ENCODE results near the gene MYOCD.
A peak's percentile ranks its signal among the peaks of the same experiment; 100 is the strongest.

MYOCD gene

GRCh38 chr17:12706070-12706469 lies 40.4 kb downstream of the MYOCD start:
- H3K27ac Mint-ChIP-seq = no peak overlapping the region
- no peaks in the 10 kb centered on the region for H3K9me3 Mint-ChIP-seq

GRCh38 chr17:12709063-12709462 lies 43.4 kb downstream of the MYOCD start:
- Mint-ChIP-seq H3K36me3 (ENCODE audit: low read depth) (peaks cover 10% of the 10 kb centered on the region), H3K27me3 (ENCODE audit: low read depth, poor library complexity) (no peaks in the 10 kb centered on the region), H3K9me3 (no peaks in the 10 kb centered on the region), H3K4me3 (no peak overlapping the region), H3K4me1 (peaks cover 19% of the 10 kb centered on the region), H3K27ac (no peak overlapping the region)
- DNase-seq = no peak
- TF ChIP-seq CTCF (IDR thresholded peaks at IDR 0.05) = no peak

More at GRCh38 chr17:12706070-12706469, 40.4 kb downstream of the MYOCD start:
- TF ChIP-seq CTCF (IDR thresholded peaks at IDR 0.05) = no peak
- no peaks in the 10 kb centered on the region for H3K4me1 Mint-ChIP-seq
- peaks cover 10% of the 10 kb centered on the region for H3K36me3 Mint-ChIP-seq (ENCODE audit: low read depth)
- H3K27me3 Mint-ChIP-seq (ENCODE audit: low read depth, poor library complexity) = no peaks in the 10 kb centered on the region
- no peak for DNase-seq
- H3K4me3 Mint-ChIP-seq = no peak overlapping the region

- peaks cover 5% of the 10 kb centered on the region for H3K36me3 Mint-ChIP-seq (ENCODE audit: low read depth)
- H3K27me3 Mint-ChIP-seq (ENCODE audit: low read depth, poor library complexity) = peaks cover 4% of the 10 kb centered on the region
- peaks cover 31% of the 10 kb centered on the region for H3K4me1 Mint-ChIP-seq
- H3K27ac Mint-ChIP-seq = no peak overlapping the region
- no peak for TF ChIP-seq CTCF (IDR thresholded peaks at IDR 0.05)
- H3K4me3 Mint-ChIP-seq = no peak overlapping the region
- no peak for DNase-seq
- no peaks in the 10 kb centered on the region for H3K9me3 Mint-ChIP-seq
Measured at GRCh38 chr17:12712415-12712814, 46.7 kb downstream of the MYOCD start.

DNA sequence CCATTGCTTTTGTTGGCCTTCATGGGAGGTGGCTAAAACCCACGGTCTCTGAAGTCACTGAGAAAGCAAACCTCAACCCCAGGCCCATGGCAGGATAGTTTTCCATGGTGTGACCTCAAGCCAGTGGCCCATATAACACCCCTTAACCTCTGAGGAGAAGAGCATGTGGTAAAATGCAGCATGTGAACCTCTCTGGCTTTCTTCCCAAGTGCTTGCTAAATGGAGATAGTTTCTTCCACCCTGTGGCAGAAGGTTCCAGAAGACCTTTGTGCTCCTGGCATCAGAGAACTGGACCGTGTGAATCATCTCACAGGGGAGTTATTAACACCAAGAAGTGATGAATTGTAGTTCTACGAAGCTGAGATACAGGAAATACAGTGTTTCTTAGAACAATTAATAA lies 47.3 kb downstream of the MYOCD start:
- Mint-ChIP-seq H3K36me3 (ENCODE audit: low read depth) (peaks cover 7% of the 10 kb centered on the region), H3K9me3 (no peaks in the 10 kb centered on the region), H3K4me1 (peaks cover 33% of the 10 kb centered on the region), H3K27ac (peak overlapping the region; percentile 93), H3K27me3 (ENCODE audit: low read depth, poor library complexity) (peaks cover 4% of the 10 kb centered on the region), H3K4me3 (no peak overlapping the region)
- DNase-seq = no peak
- TF ChIP-seq CTCF (IDR thresholded peaks at IDR 0.05) = no peak

DNA sequence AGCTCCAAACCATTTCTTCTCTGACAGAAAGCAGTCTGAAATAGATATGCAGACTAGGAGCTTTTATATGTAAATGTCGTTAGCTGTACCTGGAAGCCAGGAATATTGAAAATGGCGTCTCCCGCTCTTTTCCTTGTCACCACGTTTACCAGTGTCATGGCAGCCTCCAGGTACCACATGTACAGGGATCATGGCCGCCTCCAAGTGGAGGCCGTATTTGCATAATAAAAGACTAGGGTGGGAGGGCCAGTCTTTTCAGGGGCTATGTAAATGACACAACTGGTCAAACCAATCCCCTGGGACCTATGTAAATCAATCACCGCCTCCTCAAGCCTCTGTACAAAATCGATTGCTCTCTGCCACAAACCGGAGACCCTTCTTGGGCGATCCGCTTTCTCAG lies 54.3 kb downstream of the MYOCD start:
- peaks cover 19% of the 10 kb centered on the region for H3K36me3 Mint-ChIP-seq (ENCODE audit: low read depth)
- peaks cover 12% of the 10 kb centered on the region for H3K9me3 Mint-ChIP-seq
- DNase-seq = no peak
- H3K4me3 Mint-ChIP-seq = no peak overlapping the region
- H3K27ac Mint-ChIP-seq = no peak overlapping the region
- no peak for TF ChIP-seq CTCF (IDR thresholded peaks at IDR 0.05)
- no peaks in the 10 kb centered on the region for H3K27me3 Mint-ChIP-seq (ENCODE audit: low read depth, poor library complexity)
- H3K4me1 Mint-ChIP-seq = peaks cover 26% of the 10 kb centered on the region

- Mint-ChIP-seq H3K9me3 (peaks cover 12% of the 10 kb centered on the region), H3K36me3 (ENCODE audit: low read depth) (peaks cover 15% of the 10 kb centered on the region), H3K27ac (no peak overlapping the region), H3K4me3 (no peak overlapping the region), H3K4me1 (peaks cover 21% of the 10 kb centered on the region), H3K27me3 (ENCODE audit: low read depth, poor library complexity) (no peaks in the 10 kb centered on the region)
- no peak for TF ChIP-seq CTCF (IDR thresholded peaks at IDR 0.05)
- no peak for DNase-seq
Measured at GRCh38 chr17:12721581-12721980, 55.9 kb downstream of the MYOCD start.

All from nephron progenitor cell (in vitro differentiated cells).